ENCODE results near the gene ZFAND2A. TPM values are rescaled to one million over a fixed set of nuclear protein-coding genes. Genes with fewer than 3 reads are reported as not detected.
"Not testable (repeated sequence)": the region's sequence is repeated elsewhere in the genome, so short reads cannot be mapped to it uniquely, and the experiment has no call there.

The ZFAND2A gene
- total RNA-seq, 1 experiment from 2014 or later: 40.7 TPM

DNA sequence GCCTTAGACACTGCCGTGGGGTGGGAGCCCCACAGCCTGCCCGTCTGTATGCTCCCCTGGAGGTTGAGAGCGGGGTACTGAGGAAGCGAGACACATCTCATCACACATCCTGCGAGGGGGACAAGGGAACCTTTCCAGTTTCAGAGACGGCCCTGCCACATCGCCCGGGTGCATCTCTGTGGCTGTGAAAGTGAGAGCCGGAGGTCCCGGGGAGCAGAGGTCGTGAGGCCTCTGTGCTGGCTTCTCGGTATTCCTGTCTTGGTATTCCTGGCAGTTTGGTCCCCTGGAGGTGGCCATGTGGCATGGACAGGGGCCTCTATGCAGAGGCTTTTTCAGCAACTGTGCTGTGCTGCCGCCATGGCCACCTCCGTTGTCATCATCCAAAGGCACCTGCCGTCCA lies 41.9 kb upstream of the ZFAND2A start:
- TF ChIP-seq, protein P1, sequence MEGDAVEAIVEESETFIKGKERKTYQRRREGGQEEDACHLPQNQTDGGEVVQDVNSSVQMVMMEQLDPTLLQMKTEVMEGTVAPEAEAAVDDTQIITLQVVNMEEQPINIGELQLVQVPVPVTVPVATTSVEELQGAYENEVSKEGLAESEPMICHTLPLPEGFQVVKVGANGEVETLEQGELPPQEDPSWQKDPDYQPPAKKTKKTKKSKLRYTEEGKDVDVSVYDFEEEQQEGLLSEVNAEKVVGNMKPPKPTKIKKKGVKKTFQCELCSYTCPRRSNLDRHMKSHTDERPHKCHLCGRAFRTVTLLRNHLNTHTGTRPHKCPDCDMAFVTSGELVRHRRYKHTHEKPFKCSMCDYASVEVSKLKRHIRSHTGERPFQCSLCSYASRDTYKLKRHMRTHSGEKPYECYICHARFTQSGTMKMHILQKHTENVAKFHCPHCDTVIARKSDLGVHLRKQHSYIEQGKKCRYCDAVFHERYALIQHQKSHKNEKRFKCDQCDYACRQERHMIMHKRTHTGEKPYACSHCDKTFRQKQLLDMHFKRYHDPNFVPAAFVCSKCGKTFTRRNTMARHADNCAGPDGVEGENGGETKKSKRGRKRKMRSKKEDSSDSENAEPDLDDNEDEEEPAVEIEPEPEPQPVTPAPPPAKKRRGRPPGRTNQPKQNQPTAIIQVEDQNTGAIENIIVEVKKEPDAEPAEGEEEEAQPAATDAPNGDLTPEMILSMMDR (IDR thresholded peaks at IDR 0.05; ENCODE audit: unreplicated experiment): no peak
- H3K9me3 Mint-ChIP-seq (ENCODE audit: unreplicated experiment): no peaks in the 10 kb centered on the region
- H3K4me3 Mint-ChIP-seq (ENCODE audit: unreplicated experiment): no peak overlapping the region
- DNase-seq (ENCODE audit: unreplicated experiment): no peak
- H3K4me1 Mint-ChIP-seq (ENCODE audit: insufficient read depth, unreplicated experiment): no peaks in the 10 kb centered on the region
- ChIA-PET CTCF (interaction anchor here (0.6 kb wide), 1 partner anchor 211 kb away, joined by 3 read pairs; no protein-coding TSS in a partner anchor), POLR2A (no interaction called here)
- no TSS peak for BruUV-seq (replicated peaks)
- H3K27ac Mint-ChIP-seq (ENCODE audit: low read depth, unreplicated experiment): no peak overlapping the region
- no peaks in the 10 kb centered on the region for H3K36me3 Mint-ChIP-seq (ENCODE audit: insufficient read depth, unreplicated experiment)
- H3K27me3 Mint-ChIP-seq (ENCODE audit: insufficient read depth, unreplicated experiment): no peaks in the 10 kb centered on the region
- intact Hi-C loops (cut with micrococcal nuclease): no loop called here

DNA sequence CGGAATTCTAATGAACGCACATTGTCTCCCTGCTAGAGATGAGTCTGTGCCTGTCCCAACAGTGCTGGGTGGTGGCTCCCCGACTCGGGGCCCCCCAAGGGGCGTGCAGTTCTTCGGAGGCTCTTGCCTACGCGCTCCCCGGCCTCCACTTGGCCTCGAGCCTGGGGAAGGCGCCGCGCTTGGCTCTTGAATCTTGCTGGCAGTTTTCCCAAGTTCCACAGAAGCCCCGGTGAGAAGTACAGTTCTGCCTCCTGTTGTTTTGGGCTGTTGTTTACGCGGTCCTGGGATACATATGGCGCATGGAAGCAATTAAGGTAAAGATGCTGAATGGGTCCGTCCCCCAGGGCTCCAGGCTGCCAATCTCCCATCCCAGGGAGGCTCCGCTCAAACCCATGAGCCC lies 40.0 kb upstream of the ZFAND2A start:
- intact Hi-C loops (cut with micrococcal nuclease): no loop called here
- no TSS peak for BruUV-seq (replicated peaks)
- Mint-ChIP-seq H3K36me3 (ENCODE audit: insufficient read depth, unreplicated experiment) (no peaks in the 10 kb centered on the region), H3K9me3 (ENCODE audit: unreplicated experiment) (no peaks in the 10 kb centered on the region), H3K4me3 (ENCODE audit: unreplicated experiment) (no peak overlapping the region), H3K4me1 (ENCODE audit: insufficient read depth, unreplicated experiment) (no peaks in the 10 kb centered on the region), H3K27ac (ENCODE audit: low read depth, unreplicated experiment) (no peak overlapping the region), H3K27me3 (ENCODE audit: insufficient read depth, unreplicated experiment) (no peaks in the 10 kb centered on the region)
- POLR2A ChIA-PET: no interaction called here
- DNase-seq (ENCODE audit: unreplicated experiment): peak; percentile 8
- CTCF ChIA-PET: no interaction called here
- TF ChIP-seq, protein P1 (IDR thresholded peaks at IDR 0.05; ENCODE audit: unreplicated experiment): no peak

DNA sequence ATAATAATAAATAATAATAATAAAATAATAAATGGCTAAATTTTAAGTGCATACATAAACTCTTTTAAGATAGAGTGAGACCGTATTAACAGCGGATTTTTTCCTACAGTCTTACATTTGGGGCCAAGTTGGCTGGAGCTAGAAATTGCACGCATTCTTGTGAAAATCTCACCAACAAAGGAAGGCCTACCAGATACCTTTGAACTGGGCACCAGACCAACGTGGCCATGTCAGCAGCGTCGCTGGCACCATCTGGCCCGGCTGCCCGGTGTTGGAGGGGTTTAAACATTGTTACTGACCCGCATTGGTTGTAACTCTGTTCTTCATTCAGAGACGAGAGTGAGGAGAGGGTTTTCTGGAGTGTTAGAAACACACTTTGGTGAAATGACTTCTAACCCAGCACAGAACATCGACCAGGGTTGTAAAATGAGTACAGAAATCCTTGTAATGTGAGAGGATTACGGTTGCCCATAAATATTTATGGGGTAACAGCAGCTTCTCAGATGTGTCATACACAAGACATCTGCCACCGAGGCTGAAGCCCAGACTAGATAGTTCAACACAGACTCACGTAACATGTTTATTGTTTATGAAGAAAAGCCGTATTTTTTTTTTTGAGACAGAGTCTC lies 38.1 kb upstream of the ZFAND2A start:
- Mint-ChIP-seq H3K9me3 (ENCODE audit: unreplicated experiment) (no peaks in the 10 kb centered on the region), H3K27me3 (ENCODE audit: insufficient read depth, unreplicated experiment) (no peaks in the 10 kb centered on the region), H3K36me3 (ENCODE audit: insufficient read depth, unreplicated experiment) (no peaks in the 10 kb centered on the region), H3K4me3 (ENCODE audit: unreplicated experiment) (no peak overlapping the region), H3K4me1 (ENCODE audit: insufficient read depth, unreplicated experiment) (no peaks in the 10 kb centered on the region), H3K27ac (ENCODE audit: low read depth, unreplicated experiment) (no peak overlapping the region)
- intact Hi-C loops (cut with micrococcal nuclease): no loop called here
- ChIA-PET CTCF (interaction anchor here (0.6 kb wide), 1 partner anchor 261 kb away, joined by 4 read pairs; no protein-coding TSS in a partner anchor), POLR2A (interaction anchor here (0.5 kb wide), 1 partner anchor 58 kb away, joined by 4 read pairs; no protein-coding TSS in a partner anchor)
- no TSS peak for BruUV-seq (replicated peaks)
- TF ChIP-seq, protein P1 (IDR thresholded peaks at IDR 0.05; ENCODE audit: unreplicated experiment): no peak
- DNase-seq (ENCODE audit: unreplicated experiment): peak; percentile 60

DNA sequence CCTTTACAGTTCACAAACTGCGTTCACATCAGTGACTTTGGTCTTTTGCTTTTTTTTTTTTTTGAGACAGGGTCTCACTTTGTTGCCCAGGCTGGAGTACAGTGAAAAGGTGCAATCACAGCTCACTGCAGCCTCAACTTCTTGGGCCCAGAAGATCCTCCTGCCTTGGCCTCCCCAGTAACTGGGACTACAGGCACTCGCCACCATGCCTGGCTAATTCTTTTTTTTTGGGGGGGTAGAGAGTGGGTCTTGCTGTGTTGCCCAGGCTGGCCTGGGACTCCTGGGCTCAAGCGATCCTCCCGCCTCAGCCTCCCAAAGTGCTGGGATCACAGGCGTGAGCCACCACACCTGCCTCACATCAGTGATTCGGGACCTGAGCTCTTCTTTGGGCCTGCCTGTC lies 37.0 kb upstream of the ZFAND2A start:
- TF ChIP-seq, protein P1 (IDR thresholded peaks at IDR 0.05; ENCODE audit: unreplicated experiment): no peak
- no peaks in the 10 kb centered on the region for H3K9me3 Mint-ChIP-seq (ENCODE audit: unreplicated experiment)
- POLR2A ChIA-PET: no interaction called here
- no peaks in the 10 kb centered on the region for H3K36me3 Mint-ChIP-seq (ENCODE audit: insufficient read depth, unreplicated experiment)
- no peak for DNase-seq (ENCODE audit: unreplicated experiment)
- no peak overlapping the region for H3K27ac Mint-ChIP-seq (ENCODE audit: low read depth, unreplicated experiment)
- no peaks in the 10 kb centered on the region for H3K27me3 Mint-ChIP-seq (ENCODE audit: insufficient read depth, unreplicated experiment)
- H3K4me3 Mint-ChIP-seq (ENCODE audit: unreplicated experiment): no peak overlapping the region
- CTCF ChIA-PET: interaction anchor here (0.6 kb wide), 1 partner anchor 73 kb away, joined by 3 read pairs; no protein-coding TSS in a partner anchor
- no TSS peak for BruUV-seq (replicated peaks)
- no peaks in the 10 kb centered on the region for H3K4me1 Mint-ChIP-seq (ENCODE audit: insufficient read depth, unreplicated experiment)
- intact Hi-C loops (cut with micrococcal nuclease): no loop called here

DNA sequence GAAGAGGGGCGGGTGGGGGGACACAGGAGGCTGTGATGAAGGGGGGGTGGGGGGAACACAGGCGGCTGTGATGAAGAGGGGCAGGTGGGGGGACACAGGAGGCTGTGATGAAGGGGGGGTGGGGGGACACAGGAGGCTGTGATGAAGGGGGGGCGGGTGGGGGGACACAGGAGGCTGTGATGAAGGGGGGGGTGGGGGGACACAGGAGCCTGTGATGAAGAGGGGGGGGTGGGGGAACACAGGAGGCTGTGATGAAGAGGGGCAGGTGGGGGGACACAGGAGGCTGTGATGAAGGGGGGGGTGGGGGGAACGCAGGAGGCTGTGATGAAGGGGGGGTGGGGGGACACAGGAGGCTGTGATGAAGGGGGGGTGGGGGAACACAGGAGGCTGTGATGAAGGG lies 36.4 kb upstream of the ZFAND2A start:
- H3K27ac Mint-ChIP-seq (ENCODE audit: low read depth, unreplicated experiment); H3K27me3 Mint-ChIP-seq (ENCODE audit: insufficient read depth, unreplicated experiment); H3K4me3 Mint-ChIP-seq (ENCODE audit: unreplicated experiment); POLR2A ChIA-PET; intact Hi-C loops (cut with micrococcal nuclease); H3K9me3 Mint-ChIP-seq (ENCODE audit: unreplicated experiment); BruUV-seq (replicated peaks); H3K4me1 Mint-ChIP-seq (ENCODE audit: insufficient read depth, unreplicated experiment); H3K36me3 Mint-ChIP-seq (ENCODE audit: insufficient read depth, unreplicated experiment); DNase-seq (ENCODE audit: unreplicated experiment): not testable (repeated sequence)
- CTCF ChIA-PET: interaction anchor here (0.6 kb wide), 1 partner anchor 73 kb away, joined by 3 read pairs; no protein-coding TSS in a partner anchor
